ENCODE results near the gene PIP4K2A.

Gene PIP4K2A

DNA sequence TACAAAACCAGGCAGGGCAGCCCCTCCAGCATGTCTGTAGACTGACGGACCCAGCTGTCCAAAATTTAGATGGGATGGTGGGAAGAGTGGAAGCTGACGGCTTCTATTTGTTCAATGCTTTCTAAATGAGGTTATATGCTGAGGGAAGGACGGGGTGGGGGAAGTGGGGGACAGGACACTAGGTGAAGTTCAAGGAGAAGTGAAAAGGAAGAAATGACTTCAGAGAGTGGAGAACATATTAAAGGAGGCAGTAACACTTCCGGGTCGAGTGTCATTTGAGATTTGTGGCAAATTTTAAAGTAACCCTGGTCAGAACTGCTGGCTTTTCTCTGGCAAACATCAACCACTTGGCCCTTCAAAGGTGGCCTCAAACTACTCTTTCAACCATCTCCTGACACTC, 9.4 kb downstream of the PIP4K2A start:
- Histone ChIP-seq H3K4me1 (peaks cover 0 to 57% (median under 1%) of the 10 kb centered on the region in 10 experiments; a peak in 10 of 20 replicates), H4K20me1 (peaks cover 45 to 100% (median 91%) of the 10 kb centered on the region in 11 experiments; a peak in 20 of 22 replicates), H3K4me2 (peak overlapping the region in 3 of 11 experiments; percentile 14 to 67 (median 58); a peak in 5 of 22 replicates), H3K27me3 (no peaks in the 10 kb centered on the region), H3K9ac (no peak overlapping the region), H3K27ac (0 out of 22 replicates have a peak overlapping the region, but pooled peaks of 1 of the 11 experiments have one; percentile 9), H3K4me3 (no peak overlapping the region), H3K9me3 (replicated peaks in 1 of 11) (peaks cover 0 to 49% (median 11%) of the 10 kb centered on the region in 11 experiments; a peak in 11 of 22 replicates), H3K36me3 (peaks cover 0 to 73% (median 9%) of the 10 kb centered on the region in 11 experiments; a peak in 13 of 22 replicates)
- no peak for TF ChIP-seq Cebpa-rat (IDR thresholded peaks at IDR 0.05)

DNA sequence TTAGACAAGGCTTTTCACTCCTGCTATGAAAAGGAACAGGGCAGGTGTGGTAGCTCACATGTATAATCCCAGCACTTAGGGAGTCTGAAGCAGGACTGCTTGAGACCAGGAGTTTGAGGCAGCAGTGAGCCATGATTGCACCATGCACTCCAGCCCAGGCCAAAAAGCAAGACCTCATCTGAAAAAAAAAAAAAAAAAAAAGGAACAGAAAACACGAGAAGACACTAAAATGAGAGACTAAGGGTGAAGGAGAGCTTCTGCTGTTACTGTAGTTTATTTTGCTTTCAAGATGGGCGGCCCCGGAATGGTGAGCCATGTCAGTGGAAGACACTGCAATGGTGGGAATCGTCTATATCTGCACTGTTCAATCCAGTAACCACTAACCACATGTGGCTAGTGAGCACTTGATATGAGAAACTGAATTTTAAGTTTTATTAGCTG, 9.9 kb downstream of the PIP4K2A start:
- 0 out of 22 replicates have a peak overlapping the region, but pooled peaks of 1 of the 11 experiments have one; percentile 9 for H3K27ac ChIP-seq
- peaks cover 0 to 73% (median 9%) of the 10 kb centered on the region in 11 experiments; a peak in 13 of 22 replicates for H3K36me3 ChIP-seq
- no peaks in the 10 kb centered on the region for H3K27me3 ChIP-seq
- TF ChIP-seq Cebpa-rat (IDR thresholded peaks at IDR 0.05) = no peak
- H4K20me1 ChIP-seq = peaks cover 47 to 100% (median 89%) of the 10 kb centered on the region in 11 experiments; a peak in 20 of 22 replicates
- H3K4me1 ChIP-seq = peaks cover 0 to 54% (median 0%) of the 10 kb centered on the region in 10 experiments; a peak in 8 of 20 replicates
- peak overlapping the region in 3 of 11 experiments; percentile 14 to 67 (median 58); a peak in 5 of 22 replicates for H3K4me2 ChIP-seq
- no peak overlapping the region for H3K9ac ChIP-seq
- no peak overlapping the region for H3K4me3 ChIP-seq
- H3K9me3 ChIP-seq (replicated peaks in 1 of 11) = peaks cover 0 to 49% (median 11%) of the 10 kb centered on the region in 11 experiments; a peak in 11 of 22 replicates

DNA sequence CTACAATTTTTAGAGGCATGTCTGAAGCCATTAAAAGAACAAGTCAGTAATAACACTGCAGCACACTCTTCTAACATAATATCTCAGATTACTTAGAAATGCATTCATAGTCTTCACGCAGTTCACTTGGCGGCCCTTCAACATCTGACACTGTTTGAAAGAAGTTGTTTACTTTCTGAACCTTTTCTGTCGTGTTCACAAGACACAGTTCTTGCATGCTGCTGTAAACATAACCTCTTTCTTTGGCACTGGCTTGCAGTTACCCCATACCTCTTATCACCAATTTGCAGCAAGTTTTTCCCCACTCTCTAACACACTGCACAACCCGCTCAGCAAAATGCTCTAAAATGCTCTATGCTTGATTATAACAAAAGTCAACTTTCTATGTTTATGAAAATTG, 12.0 kb downstream of the PIP4K2A start:
- H3K27ac ChIP-seq = no peak overlapping the region
- H3K9me3 ChIP-seq (replicated peaks in 1 of 11) = peaks cover 0 to 32% (median 5%) of the 10 kb centered on the region in 11 experiments; a peak in 10 of 22 replicates
- H3K27me3 ChIP-seq = no peaks in the 10 kb centered on the region
- no peak overlapping the region for H3K4me3 ChIP-seq
- 0 out of 22 replicates have a peak overlapping the region, but pooled peaks of 1 of the 11 experiments have one; percentile 31 for H3K4me2 ChIP-seq
- H3K9ac ChIP-seq = no peak overlapping the region
- peaks cover 34 to 99% (median 85%) of the 10 kb centered on the region in 11 experiments; a peak in 19 of 22 replicates for H4K20me1 ChIP-seq
- peaks cover 0 to 41% (median 0%) of the 10 kb centered on the region in 10 experiments; a peak in 8 of 20 replicates for H3K4me1 ChIP-seq
- no peak for TF ChIP-seq Cebpa-rat (IDR thresholded peaks at IDR 0.05)
- peaks cover 0 to 70% (median 5%) of the 10 kb centered on the region in 11 experiments; a peak in 11 of 22 replicates for H3K36me3 ChIP-seq

DNA sequence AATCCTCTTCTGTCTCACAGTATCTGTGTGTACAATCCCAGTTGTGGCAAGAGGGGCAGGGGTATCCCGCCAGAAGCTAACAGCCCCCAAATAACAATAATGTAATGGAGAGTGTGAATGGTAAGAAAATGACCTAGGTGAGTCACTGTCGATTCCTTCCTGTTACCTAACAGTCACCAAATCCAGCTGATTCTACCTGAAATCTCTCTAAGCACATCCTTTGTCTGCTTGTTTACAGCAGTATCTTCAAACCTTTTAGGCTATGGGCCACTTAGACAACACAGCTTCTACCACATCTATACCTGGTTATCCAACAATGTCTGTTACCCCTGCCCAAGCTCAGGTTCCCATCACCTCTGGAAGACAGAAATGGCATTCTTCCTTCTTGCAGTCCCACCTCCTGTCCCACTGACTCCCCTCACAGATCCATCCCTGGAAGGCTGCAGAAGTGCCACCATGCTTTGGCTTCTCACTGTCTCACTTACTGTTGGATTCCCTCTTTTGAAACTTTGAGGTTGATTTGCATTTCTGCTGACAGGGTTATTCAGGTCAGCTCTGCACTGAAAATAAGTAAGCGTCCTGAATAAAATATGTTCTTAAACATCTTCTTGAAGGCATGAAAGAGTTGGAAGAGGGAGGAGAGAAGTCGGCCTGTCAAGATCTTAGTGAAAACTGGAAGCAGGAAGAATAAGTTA, 13.1 kb downstream of the PIP4K2A start:
- no peak for TF ChIP-seq Cebpa-rat (IDR thresholded peaks at IDR 0.05)
- Histone ChIP-seq H3K9me3 (replicated peaks in 1 of 11) (peaks cover 0 to 22% (median 5%) of the 10 kb centered on the region in 11 experiments; a peak in 10 of 22 replicates), H3K9ac (no peak overlapping the region), H3K4me3 (no peak overlapping the region), H3K27me3 (no peaks in the 10 kb centered on the region), H3K27ac (no peak overlapping the region), H3K4me1 (peaks cover 0 to 38% (median 0%) of the 10 kb centered on the region in 10 experiments; a peak in 8 of 20 replicates), H3K36me3 (peaks cover 0 to 64% (median 4%) of the 10 kb centered on the region in 11 experiments; a peak in 10 of 22 replicates), H4K20me1 (peaks cover 36 to 99% (median 87%) of the 10 kb centered on the region in 11 experiments; a peak in 19 of 22 replicates), H3K4me2 (peak overlapping the region in 3 of 11 experiments; percentile 14 to 31 (median 19); a peak in 4 of 22 replicates)

DNA sequence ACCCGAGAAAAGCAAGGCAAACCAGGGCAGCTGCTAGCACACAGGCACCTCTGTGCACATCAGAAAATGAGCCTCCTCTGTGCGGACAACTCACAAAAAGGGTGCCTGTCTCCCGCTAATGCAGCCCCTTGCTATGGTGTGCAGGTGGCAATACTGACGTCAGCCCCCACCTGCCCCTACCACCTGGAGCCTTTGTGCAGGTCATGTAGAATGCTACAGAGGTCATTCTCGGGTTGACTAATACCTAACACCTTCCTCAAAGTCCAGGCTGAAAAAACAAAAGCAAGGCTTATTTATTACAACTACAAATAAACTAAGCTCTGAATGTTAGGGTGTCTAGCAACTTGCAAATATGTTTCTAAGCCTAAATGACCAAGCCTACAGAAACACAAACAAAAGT, 13.9 kb downstream of the PIP4K2A start:
- peaks cover 0 to 14% (median under 1%) of the 10 kb centered on the region in 11 experiments; a peak in 8 of 22 replicates for H3K9me3 ChIP-seq (replicated peaks in 1 of 11)
- no peak overlapping the region for H3K27ac ChIP-seq
- H3K4me3 ChIP-seq = no peak overlapping the region
- H3K4me2 ChIP-seq = no peak overlapping the region
- no peak for TF ChIP-seq Cebpa-rat (IDR thresholded peaks at IDR 0.05)
- peaks cover 0 to 56% (median 0%) of the 10 kb centered on the region in 11 experiments; a peak in 8 of 22 replicates for H3K36me3 ChIP-seq
- peaks cover 30 to 100% (median 81%) of the 10 kb centered on the region in 11 experiments; a peak in 19 of 22 replicates for H4K20me1 ChIP-seq
- H3K9ac ChIP-seq = no peak overlapping the region
- H3K27me3 ChIP-seq = no peaks in the 10 kb centered on the region
- peaks cover 0 to 32% (median 0%) of the 10 kb centered on the region in 10 experiments; a peak in 8 of 20 replicates for H3K4me1 ChIP-seq

DNA sequence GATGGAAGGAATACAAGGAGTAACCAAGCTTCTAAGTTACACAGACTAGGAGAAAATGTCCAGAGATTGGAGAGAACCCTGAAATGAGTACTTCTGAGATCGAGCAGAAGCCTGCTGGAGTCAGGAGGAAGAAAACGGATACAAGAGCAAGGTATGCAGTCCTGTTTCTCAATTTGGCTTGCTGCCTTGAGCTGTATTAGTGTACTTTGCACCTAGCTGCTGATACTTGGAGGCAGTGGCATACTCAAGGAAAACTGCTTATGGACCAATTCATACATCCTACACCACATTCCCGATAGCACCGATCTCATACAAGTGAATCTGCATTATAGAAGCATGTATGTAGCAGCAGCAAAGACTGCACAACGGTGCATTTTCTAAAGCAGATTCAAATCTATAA, 14.4 kb downstream of the PIP4K2A start:
- Histone ChIP-seq H3K9me3 (replicated peaks in 1 of 11) (peaks cover 0 to 12% (median 0%) of the 10 kb centered on the region in 11 experiments; a peak in 5 of 22 replicates), H3K27me3 (no peaks in the 10 kb centered on the region), H3K9ac (no peak overlapping the region), H4K20me1 (peaks cover 28 to 100% (median 77%) of the 10 kb centered on the region in 11 experiments; a peak in 19 of 22 replicates), H3K4me3 (no peak overlapping the region), H3K27ac (no peak overlapping the region), H3K36me3 (peaks cover 0 to 54% (median 0%) of the 10 kb centered on the region in 11 experiments; a peak in 8 of 22 replicates), H3K4me2 (no peak overlapping the region), H3K4me1 (peaks cover 0 to 26% (median 0%) of the 10 kb centered on the region in 10 experiments; a peak in 8 of 20 replicates)
- no peak for TF ChIP-seq Cebpa-rat (IDR thresholded peaks at IDR 0.05)

DNA sequence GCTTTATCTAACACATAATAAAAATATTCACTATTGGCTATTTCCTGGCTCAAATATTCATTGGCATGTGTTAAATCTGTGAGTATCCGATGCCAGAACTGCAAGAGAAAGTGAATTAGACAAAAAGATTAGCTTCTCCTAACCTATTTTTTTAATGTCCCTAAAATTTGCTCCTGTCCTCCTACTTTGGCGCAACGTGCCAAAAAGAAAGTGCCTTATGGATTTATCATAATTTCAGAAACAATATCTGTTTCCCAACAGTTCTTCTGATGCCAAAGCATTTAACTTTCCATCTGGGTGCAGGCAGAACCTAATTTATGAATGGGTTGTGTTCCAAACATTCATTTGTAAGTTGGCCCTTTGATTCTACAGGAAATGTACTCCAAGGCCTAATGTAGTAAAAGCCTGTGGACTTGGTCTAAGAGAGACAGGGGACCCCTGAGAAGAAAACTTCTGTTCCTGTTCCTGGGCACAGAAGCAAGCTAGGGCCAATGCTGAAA, 15.4 kb downstream of the PIP4K2A start:
- peaks cover 0 to 22% (median 0%) of the 10 kb centered on the region in 10 experiments; a peak in 6 of 20 replicates for H3K4me1 ChIP-seq
- no peak overlapping the region for H3K27ac ChIP-seq
- H4K20me1 ChIP-seq = peaks cover 28 to 99% (median 68%) of the 10 kb centered on the region in 11 experiments; a peak in 19 of 22 replicates
- H3K4me3 ChIP-seq = no peak overlapping the region
- no peaks in the 10 kb centered on the region for H3K27me3 ChIP-seq
- H3K9ac ChIP-seq = no peak overlapping the region
- no peak for TF ChIP-seq Cebpa-rat (IDR thresholded peaks at IDR 0.05)
- peaks cover 0 to 15% (median 4%) of the 10 kb centered on the region in 11 experiments; a peak in 14 of 22 replicates for H3K9me3 ChIP-seq (replicated peaks in 1 of 11)
- no peak overlapping the region for H3K4me2 ChIP-seq
- peaks cover 0 to 50% (median 2%) of the 10 kb centered on the region in 11 experiments; a peak in 13 of 22 replicates for H3K36me3 ChIP-seq

DNA sequence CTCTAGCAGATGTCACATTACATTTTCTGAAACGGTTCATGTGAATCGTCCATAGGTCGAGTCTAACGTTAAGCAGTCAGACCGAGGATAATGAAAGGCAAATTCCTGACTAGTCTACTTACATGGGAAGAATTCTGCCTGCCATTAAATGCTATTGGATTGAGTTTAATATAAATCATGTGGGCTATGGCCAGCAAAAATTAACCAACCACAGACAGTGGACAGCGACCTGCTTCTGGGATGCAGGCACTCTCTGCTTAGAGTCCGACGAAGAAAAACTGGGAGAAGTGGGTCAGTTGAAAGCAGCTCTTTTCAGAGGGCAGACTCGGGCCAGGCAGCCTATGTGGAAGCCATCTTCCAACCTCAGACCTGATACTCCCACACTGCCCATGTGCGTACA, 16.6 kb downstream of the PIP4K2A start:
- H3K27ac ChIP-seq = no peak overlapping the region
- H3K9ac ChIP-seq = no peak overlapping the region
- H4K20me1 ChIP-seq = peaks cover 26 to 99% (median 56%) of the 10 kb centered on the region in 11 experiments; a peak in 19 of 22 replicates
- no peak overlapping the region for H3K4me3 ChIP-seq
- peaks cover 0 to 31% (median 0%) of the 10 kb centered on the region in 10 experiments; a peak in 6 of 20 replicates for H3K4me1 ChIP-seq
- no peak overlapping the region for H3K4me2 ChIP-seq
- no peak for TF ChIP-seq Cebpa-rat (IDR thresholded peaks at IDR 0.05)
- H3K36me3 ChIP-seq = peaks cover 0 to 39% (median 7%) of the 10 kb centered on the region in 11 experiments; a peak in 16 of 22 replicates
- H3K9me3 ChIP-seq (replicated peaks in 1 of 11) = peaks cover 1 to 21% (median 15%) of the 10 kb centered on the region in 11 experiments; a peak in 20 of 22 replicates
- no peaks in the 10 kb centered on the region for H3K27me3 ChIP-seq

All from BLaER1 treated with 17β-estradiol and CSF1 and Interleukin-3, amounts not matched to agents 10 nM and 100 nM (cell line).